Caki2 (cell line): Measurements from ENCODE around the gene SLC39A10. TPM values are rescaled to one million over a fixed set of nuclear protein-coding genes. Genes with fewer than 3 reads are reported as not detected.
A peak's percentile ranks its signal among the peaks of the same experiment; 100 is the strongest.

Experiments used
- DNase-seq: peaks from one replicate; pipeline ENCODE4 v3.0.0-alpha.2; 2015; ENCODE audit warnings: low read depth
- in situ Hi-C: cut with HindIII; loops from 2 replicates; pipeline ENCODE4 v1.10.0; 2016; ENCODE audit warnings: low sequenced_read_pairs, low pct_unique_long_range_greater_than_20kb, mixed read lengths
- total RNA-seq: library from RNA; depleted of rRNA; stranded (reverse); fragments of >200 nt; shearing (Covaris generic); gene quantifications from 2 replicates; pipeline ENCODE4 v1.2.3, GENCODE V29; 2014; ENCODE audit warnings: low replicate concordance; rRNA removed

Gene SLC39A10
- total RNA-seq: 27.1 and 31.9 TPM in 2 replicates

DNA sequence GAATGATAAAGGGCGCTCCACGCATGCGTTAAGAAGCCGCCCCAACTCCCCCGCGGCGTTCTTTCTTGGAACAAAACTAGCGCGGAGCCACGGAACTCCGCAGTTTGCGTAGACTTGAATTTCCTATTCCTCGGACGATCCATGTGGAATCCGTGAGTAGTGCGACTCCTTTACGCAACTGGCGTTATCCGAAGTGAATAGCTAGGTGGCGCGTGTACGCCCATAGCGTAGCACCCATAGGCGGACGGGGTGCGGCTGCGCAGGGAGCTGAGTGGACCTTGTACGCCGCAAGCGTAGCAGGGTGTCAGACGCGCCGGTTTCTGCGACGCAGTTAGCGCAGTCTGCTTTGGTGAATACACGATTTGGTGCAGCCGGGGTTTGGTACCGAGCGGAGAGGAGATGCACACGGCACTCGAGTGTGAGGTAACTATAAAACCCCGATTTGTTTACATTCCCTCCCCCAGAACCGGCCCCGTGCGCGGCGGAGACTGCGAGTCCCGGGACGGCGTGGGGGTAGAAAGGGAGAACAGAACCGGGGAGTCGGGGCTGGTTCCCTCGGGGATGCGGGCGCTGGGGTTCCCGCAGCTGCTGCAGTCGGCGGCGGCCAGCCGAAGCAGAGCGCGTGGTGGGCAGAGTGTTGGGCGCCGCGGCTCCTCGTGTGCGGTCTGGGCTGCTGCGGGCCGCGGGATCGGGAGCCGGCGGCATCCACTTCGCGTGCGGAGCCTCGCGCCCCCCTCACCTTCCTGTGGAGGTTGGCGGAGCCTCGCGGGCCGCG is at the start of gene SLC39A10:
Gene SLC39A10, plus strand, starts transcription at position 368 of the 775 bp plus-strand sequence. CDS start 22,817 bp downstream, outside the sequence.
- DNase-seq: peak; percentile 98
- in situ Hi-C loops: no loop called here

- no peak for DNase-seq
- in situ Hi-C loops: no loop called here
These were observed 48.1 kb upstream of the SLC39A10 start for GRCh38 chr2:195608768-195609454.

- in situ Hi-C loops: no loop called here
- no peak for DNase-seq
These were observed 46.3 kb upstream of the SLC39A10 start for GRCh38 chr2:195610717-195611116.

GRCh38 chr2:195612611-195613495 is 44.2 kb upstream of the SLC39A10 start:
- in situ Hi-C loops: no loop called here
- peak; percentile 90 for DNase-seq

GRCh38 chr2:195613922-195614321 is 43.1 kb upstream of the SLC39A10 start:
- peak; percentile 87 for DNase-seq

GRCh38 chr2:195619590-195619989 is 37.4 kb upstream of the SLC39A10 start:
- peak; percentile 31 for DNase-seq

More at GRCh38 chr2:195613922-195614321, 43.1 kb upstream of the SLC39A10 start:
- in situ Hi-C loops: no loop called here

DNA sequence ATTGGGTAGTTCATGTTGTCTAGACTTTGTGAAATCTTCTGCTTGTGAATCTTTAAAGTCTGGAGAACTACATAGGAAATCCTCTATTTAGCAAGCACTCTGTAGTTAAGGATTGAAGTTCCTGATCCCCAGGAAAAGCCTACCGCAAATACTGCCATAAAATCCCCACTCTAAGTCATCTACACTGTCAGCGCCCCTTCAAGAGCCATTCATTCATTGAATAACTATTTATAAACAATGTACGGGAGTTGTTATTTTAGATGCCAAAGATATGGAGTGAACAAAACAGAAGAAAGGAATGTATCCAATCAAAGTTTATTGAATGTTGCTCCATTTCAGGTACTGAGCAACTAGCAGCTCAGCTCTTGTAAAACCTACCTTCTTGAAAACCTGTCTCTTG is 36.5 kb upstream of the SLC39A10 start:
- no peak for DNase-seq
- in situ Hi-C loops: no loop called here

More at GRCh38 chr2:195619590-195619989, 37.4 kb upstream of the SLC39A10 start:
- in situ Hi-C loops: no loop called here

GRCh38 chr2:195622966-195623365 is 34.1 kb upstream of the SLC39A10 start:
- in situ Hi-C loops: no loop called here
- DNase-seq: peak; percentile 91

- DNase-seq: no peak
- in situ Hi-C loops: no loop called here
These were observed 30.5 kb upstream of the SLC39A10 start for GRCh38 chr2:195626507-195626906.

- no peak for DNase-seq
- in situ Hi-C loops: no loop called here
These were observed 28.4 kb upstream of the SLC39A10 start for GRCh38 chr2:195628666-195629065.

GRCh38 chr2:195632856-195633572 is 24.0 kb upstream of the SLC39A10 start:
- in situ Hi-C loops: no loop called here
- no peak for DNase-seq

DNA sequence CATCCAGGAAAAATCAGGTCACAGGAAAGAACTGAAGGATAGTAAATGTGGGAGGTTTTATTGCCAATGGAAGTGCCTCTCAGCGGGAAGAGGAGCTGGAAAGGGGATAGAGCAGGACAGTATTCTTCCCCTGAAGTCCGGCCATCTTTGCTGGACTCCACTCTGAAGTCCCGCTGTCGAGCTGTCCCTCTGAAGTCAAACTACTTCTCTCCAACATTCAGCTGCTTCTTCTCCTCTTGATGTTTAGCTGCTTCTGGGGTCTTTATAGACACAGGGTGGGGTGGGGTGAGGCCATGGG is 23.5 kb upstream of the SLC39A10 start:
- DNase-seq: no peak
- in situ Hi-C loops: no loop called here

DNA sequence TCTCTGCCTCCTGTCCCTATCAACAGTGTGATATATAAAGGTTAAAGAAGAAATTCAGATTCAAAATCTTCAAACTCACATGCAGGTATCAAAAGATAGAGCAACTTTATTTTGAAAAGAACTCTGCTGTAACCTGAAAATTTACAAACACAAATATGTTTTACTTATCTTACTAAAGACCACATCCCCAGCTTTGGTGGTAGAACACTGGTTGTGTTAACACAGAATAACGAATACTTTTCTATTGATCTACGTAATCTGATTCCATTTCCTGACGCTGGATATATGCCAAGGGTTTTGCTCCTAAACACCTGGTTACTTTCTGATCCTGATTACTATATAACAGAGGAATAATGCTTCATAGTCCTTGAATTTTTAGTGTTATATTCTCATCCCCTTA is 23.1 kb upstream of the SLC39A10 start:
- in situ Hi-C loops: no loop called here
- no peak for DNase-seq

- peak; percentile 59 for DNase-seq
- in situ Hi-C loops: no loop called here
These were observed 20.1 kb upstream of the SLC39A10 start for GRCh38 chr2:195636890-195637289.

- DNase-seq: no peak
- in situ Hi-C loops: no loop called here
These were observed 18.3 kb upstream of the SLC39A10 start for GRCh38 chr2:195638750-195639149.

DNA sequence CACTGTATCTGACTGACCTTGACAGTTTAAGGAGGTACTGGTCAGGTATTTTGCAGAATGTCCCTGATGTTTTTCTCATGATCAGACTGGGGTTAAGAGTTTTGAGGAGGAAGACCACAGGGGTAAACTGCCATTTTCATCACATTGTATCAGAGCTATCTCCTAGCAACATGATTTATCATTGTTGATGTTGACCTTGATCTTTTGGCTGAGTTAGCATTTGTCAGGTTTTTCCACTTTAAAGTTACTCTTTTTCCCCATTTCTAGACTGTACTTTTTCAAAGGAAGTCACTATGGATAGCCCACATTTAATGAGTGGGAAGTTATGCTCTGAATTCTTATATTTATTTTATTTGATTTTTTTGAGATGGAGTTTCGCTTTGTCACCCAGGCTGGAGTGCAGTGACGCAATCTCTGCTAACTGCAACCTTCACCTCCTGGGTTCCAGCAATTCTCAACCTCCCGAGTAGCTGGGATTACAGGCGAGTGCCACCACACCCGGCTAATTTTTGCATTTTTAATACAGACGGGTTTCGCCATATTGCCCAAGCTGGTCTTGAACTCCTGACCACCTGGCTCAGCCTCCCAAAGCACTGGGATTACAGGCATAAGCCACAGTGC is 17.7 kb upstream of the SLC39A10 start:
- in situ Hi-C loops: no loop called here
- no peak for DNase-seq

DNA sequence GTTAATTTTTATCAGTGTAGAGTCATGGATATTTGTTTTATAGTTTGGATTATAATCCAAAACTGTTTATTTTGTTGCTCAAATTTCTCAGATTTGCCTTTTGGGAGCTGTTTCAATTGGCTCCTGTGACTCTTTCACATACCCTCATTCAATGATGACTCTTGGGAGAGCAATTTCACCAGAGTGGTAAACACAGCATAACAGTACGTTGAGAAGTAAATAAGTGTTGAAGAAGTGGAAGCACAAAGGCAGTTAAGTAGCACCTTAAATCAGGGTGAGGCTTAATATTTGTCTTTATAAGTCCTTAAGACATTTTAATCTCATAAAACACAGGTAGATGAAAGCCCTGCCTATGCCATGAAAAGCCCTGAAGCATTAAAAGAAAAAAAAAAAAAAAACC is 17.1 kb upstream of the SLC39A10 start:
- in situ Hi-C loops: no loop called here
- no peak for DNase-seq
